ENCODE results near the gene TEP1. TPM values are rescaled to one million over a fixed set of nuclear protein-coding genes. Genes with fewer than 3 reads are reported as not detected.

Gene TEP1
- total RNA-seq, 1 experiment from 2014 or later, result 15.8 TPM

GRCh38 chr14:20461225-20462141 is 48.2 kb upstream of the TEP1 start, which contains the start of gene PIP4P1:
TSS of gene PIP4P1 (minus strand) at chr14:20461434. CDS start at chr14:20461325, 109 bp downstream.
- Histone ChIP-seq H3K23me2 (ENCODE audit: insufficient read length, low read depth, low read length, poor library complexity, severe bottlenecking) (peaks cover 4% of the 10 kb centered on the region), H3K9ac (ENCODE audit: extremely low read depth, insufficient read length, low read length) (peak within 1 kb of the TSS; percentile 72), H3K56ac (ENCODE audit: insufficient read length, low read depth, low read length) (no peak within 1 kb of the TSS), H3K4me2 (ENCODE audit: insufficient read depth, insufficient read length, low read length) (peak within 1 kb of the TSS; percentile 95), H3K4ac (ENCODE audit: low read depth, low read length) (no peak within 1 kb of the TSS; the same call in 1 of the 2 replicates), H4K20me1 (ENCODE audit: control insufficient read depth, insufficient read depth, insufficient read length) (no peaks in the 10 kb centered on the region), H2BK120ac (ENCODE audit: low read depth, low read length, poor library complexity, severe bottlenecking) (peak within 1 kb of the TSS; percentile 69), H3K18ac (ENCODE audit: insufficient read length, low read depth, low read length) (peak within 1 kb of the TSS; percentile 68), H4K8ac (replicated peaks; ENCODE audit: insufficient read length, low read depth, low read length) (no peak within 1 kb of the TSS), H2BK12ac (ENCODE audit: insufficient read length, low read depth, low read length) (no peak within 1 kb of the TSS), H3K23ac (ENCODE audit: insufficient read length, low read depth, low read length) (no peak within 1 kb of the TSS), H4K91ac (ENCODE audit: insufficient read length, low read depth, low read length) (no peak within 1 kb of the TSS), H3K79me1 (ENCODE audit: insufficient read depth, low read depth, low read length, poor library complexity, severe bottlenecking) (peaks cover 6% of the 10 kb centered on the region), H3K14ac (ENCODE audit: insufficient read depth, low read length) (peak within 1 kb of the TSS; percentile 85), H4K5ac (ENCODE audit: insufficient read length, low read depth, low read length) (no peak within 1 kb of the TSS), H3T11ph (ENCODE audit: low read length) (no peak within 1 kb of the TSS), H3K4me1 (ENCODE audit: insufficient read depth, low read length) (no peaks in the 10 kb centered on the region; the same call in 1 of the 2 replicates), H3K79me2 (ENCODE audit: insufficient read depth, low read length) (peaks cover 5% of the 10 kb centered on the region; the same call in 1 of the 2 replicates), H2AK5ac (ENCODE audit: insufficient read length, low read length) (no peak within 1 kb of the TSS), H3K9me3 (ENCODE audit: control insufficient read depth, low read depth, low read length) (no peaks in the 10 kb centered on the region), H2BK5ac (ENCODE audit: insufficient read length, low read length) (no peak within 1 kb of the TSS), H2AFZ (ENCODE audit: low read length) (no peak within 1 kb of the TSS), H2BK20ac (ENCODE audit: low read depth, low read length, poor library complexity, severe bottlenecking) (no peak within 1 kb of the TSS), H3K27me3 (ENCODE audit: insufficient read depth, low read length) (no peaks in the 10 kb centered on the region), H2BK15ac (ENCODE audit: low read depth, low read length) (no peak within 1 kb of the TSS), H3K27ac (ENCODE audit: insufficient read length, low read depth, low read length) (peak within 1 kb of the TSS; percentile 57)
- WGBS (ENCODE audit: extremely low coverage, insufficient read length, low lambda C conversion rate), result no CpG with 5 or more reads among the region's 67 CpGs
- peaks cover 18 to 26% of the 10 kb centered on the region in 2 experiments for H3K4me1 Mint-ChIP-seq
- peaks cover 4 to 5% of the 10 kb centered on the region in 2 experiments; a peak in 3 of 5 replicates for H3K9me3 Mint-ChIP-seq
- H3K4me3 Mint-ChIP-seq, result peak within 1 kb of the TSS; percentile 89 to 93
- peak within 1 kb of the TSS; percentile 95 to 100 (median 97) for H3K27ac Mint-ChIP-seq
- TF ChIP-seq CTCF (conservative IDR thresholded peaks at IDR 0.05), result no peak
- H3K36me3 Mint-ChIP-seq (ENCODE audit: insufficient read depth in 1 of 3, low read depth in 3 of 3), result peaks cover 0 to 24% (median 18%) of the 10 kb centered on the region in 3 experiments
- H3K27me3 Mint-ChIP-seq (ENCODE audit: low read depth), result no peaks in the 10 kb centered on the region; the same call in 1 of the 2 replicates
- peak; percentile 100 for DNase-seq
